Progenitor cell of endocrine pancreas (in vitro differentiated cells): ENCODE measurements around the gene CDC20B. TPM values are rescaled to one million over a fixed set of nuclear protein-coding genes. Genes with fewer than 3 reads are reported as not detected.
"Not testable (repeated sequence)": the region's sequence is repeated elsewhere in the genome, so short reads cannot be mapped to it uniquely, and the experiment has no call there.

ENCODE experiments used
- DNase-seq: peaks from one replicate; pipeline ENCODE4 v3.0.0; 2021; ENCODE audit warnings: low spot score; ENCODE audit not compliant: unreplicated experiment
- H3K27ac Mint-ChIP-seq: 2 replicates; pipeline ENCODE4 v1.8.0; 2021; ENCODE audit warnings: mild to moderate bottlenecking, moderate library complexity, mixed read lengths
- H3K27me3 Mint-ChIP-seq: 2 replicates; pipeline ENCODE4 v1.8.0; 2021; ENCODE audit warnings: mixed read lengths
- H3K36me3 Mint-ChIP-seq: 2 replicates; pipeline ENCODE4 v1.8.0; 2022; ENCODE audit warnings: mixed read lengths; ENCODE audit not compliant: insufficient read depth
- H3K4me1 Mint-ChIP-seq: 2 replicates; pipeline ENCODE4 v1.8.0; 2021; ENCODE audit warnings: low read depth, mixed read lengths
- H3K4me3 Mint-ChIP-seq: 2 replicates; pipeline ENCODE4 v1.8.0; 2021; ENCODE audit warnings: low read depth, mild to moderate bottlenecking, moderate library complexity, mixed read lengths
- H3K9me3 Mint-ChIP-seq: 2 replicates; pipeline ENCODE4 v1.8.0; 2021; ENCODE audit warnings: low read depth, mixed read lengths
- CTCF ChIP-seq: fragments of 200-600 bp; sonication (generic); IDR thresholded peaks from one replicate; pipeline ENCODE4 v1.5.0; 2021; ENCODE audit warnings: antibody characterized with exemption, mild to moderate bottlenecking; ENCODE audit not compliant: unreplicated experiment
- total RNA-seq: library from RNA; stranded (reverse); gene quantifications from 2 replicates; pipeline ENCODE4 v1.2.1, GENCODE V29; 2021

Gene CDC20B
- total RNA-seq, 1 donor from 2014 or later: not detected

DNA sequence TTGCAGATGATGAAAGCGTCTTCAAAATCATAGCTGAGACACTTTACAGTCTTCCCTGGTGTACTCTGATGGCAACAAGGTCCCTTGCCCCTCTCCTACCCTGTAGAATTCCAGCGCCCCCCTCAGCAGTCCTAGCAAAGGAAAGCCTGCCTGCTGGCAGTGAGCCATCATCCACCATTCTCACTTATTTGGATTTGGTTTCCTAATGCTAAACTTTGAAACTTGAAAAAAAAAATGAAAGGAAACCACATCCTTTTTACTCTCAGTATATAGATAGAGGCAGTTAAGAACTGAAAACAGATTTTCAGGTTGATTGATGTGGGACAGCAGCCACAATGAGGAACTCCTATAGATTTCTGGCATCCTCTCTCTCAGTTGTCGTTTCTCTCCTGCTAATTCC, 70.6 kb downstream of the CDC20B start, which contains the start of gene GZMA:
Gene GZMA (plus strand): TSS at position 299 of the 400 bp plus-strand sequence. CDS start 37 bp downstream, at position 336.
- no peak for TF ChIP-seq CTCF
- Mint-ChIP-seq H3K9me3 (peaks cover 13% of the 10 kb centered on the region), H3K4me3 (no peak within 1 kb of the TSS), H3K4me1 (no peaks in the 10 kb centered on the region), H3K27me3 (no peaks in the 10 kb centered on the region), H3K36me3 (no peaks in the 10 kb centered on the region), H3K27ac (no peak within 1 kb of the TSS)
- no peak for DNase-seq

DNA sequence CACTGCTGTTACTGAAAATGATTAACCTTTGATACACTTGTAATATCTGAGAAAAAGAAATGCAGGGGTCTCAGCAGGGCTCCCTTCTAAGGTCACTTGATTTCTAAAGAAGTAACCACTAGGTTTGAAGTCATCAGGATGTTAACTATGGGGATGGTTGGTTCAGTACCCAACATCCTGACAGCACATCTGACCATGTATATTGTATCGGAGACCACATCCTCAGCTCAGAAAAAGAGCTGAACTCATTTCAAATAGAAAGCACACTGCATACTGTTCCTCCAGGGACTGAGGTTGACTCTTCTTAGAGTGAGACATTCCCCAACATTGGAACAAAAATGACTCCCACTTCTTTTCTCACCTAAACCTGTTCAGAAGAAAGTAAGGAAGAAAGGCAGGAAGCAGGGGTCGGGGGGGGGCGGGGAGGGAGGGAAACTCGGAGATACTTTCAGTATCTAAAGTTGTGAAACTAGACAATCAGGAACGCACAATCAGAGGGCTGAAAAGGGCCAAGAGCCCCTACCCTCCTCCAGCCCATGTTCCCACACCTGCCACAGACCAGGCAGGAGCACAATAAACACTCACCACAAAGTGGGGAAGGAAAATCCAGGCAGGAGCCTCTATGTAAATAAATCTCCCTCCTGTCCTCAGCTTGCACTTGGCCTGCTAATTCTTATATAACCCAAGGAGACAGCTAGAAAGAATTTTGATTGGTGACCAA, 71.3 kb downstream of the CDC20B start:
- Mint-ChIP-seq H3K4me1 (no peaks in the 10 kb centered on the region), H3K4me3 (no peak overlapping the region), H3K36me3 (no peaks in the 10 kb centered on the region), H3K27ac (no peak overlapping the region), H3K9me3 (peaks cover 13% of the 10 kb centered on the region), H3K27me3 (no peaks in the 10 kb centered on the region)
- no peak for DNase-seq
- TF ChIP-seq CTCF: no peak

- not testable (repeated sequence) for H3K27me3 Mint-ChIP-seq, H3K36me3 Mint-ChIP-seq, H3K4me1 Mint-ChIP-seq, DNase-seq, H3K4me3 Mint-ChIP-seq, H3K27ac Mint-ChIP-seq
- H3K9me3 Mint-ChIP-seq: peaks cover 17% of the 10 kb centered on the region
These were observed 71.8 kb downstream of the CDC20B start for GRCh38 chr5:55101148-55101547.

- no peak for DNase-seq
- Mint-ChIP-seq H3K27me3 (peaks cover 8% of the 10 kb centered on the region), H3K9me3 (peaks cover 17% of the 10 kb centered on the region), H3K4me1 (no peaks in the 10 kb centered on the region), H3K36me3 (no peaks in the 10 kb centered on the region), H3K4me3 (no peak overlapping the region), H3K27ac (no peak overlapping the region)
- TF ChIP-seq CTCF: no peak
These were observed 76.1 kb downstream of the CDC20B start for GRCh38 chr5:55096861-55097260.

- peaks cover 17% of the 10 kb centered on the region for H3K9me3 Mint-ChIP-seq
- no peaks in the 10 kb centered on the region for H3K4me1 Mint-ChIP-seq
- no peaks in the 10 kb centered on the region for H3K36me3 Mint-ChIP-seq
- H3K4me3 Mint-ChIP-seq: no peak overlapping the region
- H3K27me3 Mint-ChIP-seq: peaks cover 8% of the 10 kb centered on the region
- TF ChIP-seq CTCF: no peak
- H3K27ac Mint-ChIP-seq: no peak overlapping the region
- DNase-seq: no peak
These were observed 76.8 kb downstream of the CDC20B start for GRCh38 chr5:55096182-55096581.

DNA sequence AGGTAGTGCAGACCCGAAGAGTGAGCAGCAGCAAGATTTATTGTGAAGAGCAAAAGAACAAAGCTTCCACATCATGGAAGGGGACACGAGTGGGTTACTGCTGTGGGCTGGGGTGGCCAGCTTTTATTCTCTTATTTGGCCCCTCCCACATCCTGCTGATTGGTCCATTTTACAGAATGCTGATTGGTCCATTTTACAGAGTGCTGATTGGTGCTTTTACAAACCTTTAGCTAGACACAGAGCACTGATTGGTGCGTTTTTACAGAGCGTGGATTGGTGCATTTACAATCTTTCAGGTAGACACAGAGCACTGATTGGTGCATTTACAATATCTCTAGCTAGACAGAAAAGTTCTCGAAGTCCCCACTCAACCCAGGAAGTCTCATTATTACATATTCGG, 82.0 kb downstream of the CDC20B start:
- peaks cover 10% of the 10 kb centered on the region for H3K9me3 Mint-ChIP-seq
- not testable (repeated sequence) for H3K27me3 Mint-ChIP-seq, H3K4me3 Mint-ChIP-seq, H3K36me3 Mint-ChIP-seq, H3K4me1 Mint-ChIP-seq, H3K27ac Mint-ChIP-seq, DNase-seq

GRCh38 chr5:55089301-55089700, 83.7 kb downstream of the CDC20B start:
- peaks cover 10% of the 10 kb centered on the region for H3K9me3 Mint-ChIP-seq
- not testable (repeated sequence) for DNase-seq, H3K4me3 Mint-ChIP-seq, H3K27ac Mint-ChIP-seq, H3K36me3 Mint-ChIP-seq, H3K27me3 Mint-ChIP-seq
- peaks cover 10% of the 10 kb centered on the region for H3K4me1 Mint-ChIP-seq
